B cell (primary cell): Measurements from ENCODE around the gene CSMD2. TPM values are rescaled to one million over a fixed set of nuclear protein-coding genes. Genes with fewer than 3 reads are reported as not detected.

Source experiments
- ATAC-seq: fragments of 200-7000 bp; cut with Tn5 transposase; one replicate; pipeline ENCODE4 v1.10.0; 2021; ENCODE audit warnings: low read depth, mild to moderate bottlenecking, moderate number of reproducible peaks, moderate library complexity
- CTCF ChIA-PET: fragments of 350-600 bp; sonication (Branson Sonifier 250); formaldehyde crosslinking; loops from one replicate; lab custom pipeline; 2021; ENCODE audit warnings: antibody characterized with exemption, inconsistent platforms; lab: Charles Lee
- POLR2A ChIA-PET: fragments of 350-600 bp; sonication (Branson Sonifier 250); formaldehyde crosslinking; loops from one replicate; lab custom pipeline; 2021; ENCODE audit warnings: antibody characterized with exemption; lab: Charles Lee
- DNase-seq: peaks from one replicate; pipeline ENCODE4 v3.0.0; 2013
- H2AFZ ChIP-seq: 2 replicates; pipeline ENCODE4 v1.6.1; 2012; ENCODE audit warnings: mild to moderate bottlenecking, low read depth, low read length; ENCODE audit not compliant: insufficient read depth, poor library complexity, severe bottlenecking
- H3K27ac ChIP-seq, 2 donors: 1 replicate in 1 of 2; 2 replicates in 1 of 2; pipeline ENCODE4 v1.5.1; 2012 to 2013; ENCODE audit warnings: low read length in 2 of 2, mild to moderate bottlenecking in 2 of 2, moderate library complexity in 1 of 2
- H3K27me3 ChIP-seq, 4 experiments: fragments of 200-600 bp in 1 of 4; sonication (generic) in 1 of 4; replicated peaks in 1 of 4; 1 replicate in 2 of 4; 2 replicates in 2 of 4; pipeline versions ENCODE4 v1.6.1 to v1.7.0; 2013 to 2016; ENCODE audit warnings: low read length in 3 of 4, mild to moderate bottlenecking in 2 of 4, mixed read lengths in 1 of 4, moderate library complexity in 1 of 4; ENCODE audit not compliant: insufficient read depth in 4 of 4, control insufficient read depth in 3 of 4; ENCODE audit errors: control extremely low read depth in 1 of 4
- H3K36me3 ChIP-seq, 2 experiments: replicated peaks in 1 of 2; 1 replicate in 1 of 2; 2 replicates in 1 of 2; pipeline versions ENCODE4 v1.6.1 to v1.7.1; 2013; ENCODE audit warnings: low read length in 1 of 2; ENCODE audit not compliant: insufficient read depth in 2 of 2, control insufficient read depth in 1 of 2; ENCODE audit errors: control extremely low read depth in 1 of 2, extremely low read depth in 1 of 2
- H3K4me1 ChIP-seq, 2 donors: fragments of 200-600 bp in 1 of 2; sonication (generic) in 1 of 2; 1 replicate in 1 of 2; 2 replicates in 1 of 2; pipeline versions ENCODE4 v1.5.1 to v1.6.1; 2013 to 2017; ENCODE audit warnings: low read length in 2 of 2; ENCODE audit not compliant: control insufficient read depth in 2 of 2, insufficient read depth in 2 of 2
- H3K4me2 ChIP-seq: replicated peaks from 2 replicates; pipeline ENCODE3; 2012; ENCODE audit warnings: mild to moderate bottlenecking, low read depth, low read length; ENCODE audit not compliant: poor library complexity, severe bottlenecking
- H3K4me3 ChIP-seq, 5 experiments: fragments of 200-600 bp in 1 of 5; sonication (generic) in 1 of 5; 1 replicate in 3 of 5; 2 replicates in 2 of 5; pipeline versions ENCODE4 v1.5.1 to v1.7.0; 2011 to 2016; ENCODE audit warnings: low read length in 4 of 5, mild to moderate bottlenecking in 4 of 5, low read depth in 2 of 5, control low read depth in 1 of 5, moderate library complexity in 1 of 5; ENCODE audit not compliant: insufficient read depth in 1 of 5; ENCODE audit errors: control extremely low read depth in 1 of 5, extremely low read depth in 1 of 5
- H3K79me2 ChIP-seq: fragments of 200-600 bp; sonication (generic); one replicate; pipeline ENCODE4 v1.6.0; 2016; ENCODE audit warnings: low read length; ENCODE audit not compliant: control insufficient read depth, insufficient read depth
- H3K9ac ChIP-seq: fragments of 200-600 bp; sonication (generic); 2 replicates; pipeline ENCODE4 v1.6.1; 2017; ENCODE audit warnings: mild to moderate bottlenecking, low read length, moderate library complexity
- H3K9me3 ChIP-seq, 3 donors: one replicate each; pipeline versions ENCODE4 v1.6.1 to v1.7.1; 2013; ENCODE audit warnings: low read length in 2 of 3; ENCODE audit not compliant: control insufficient read depth in 2 of 3, insufficient read depth in 1 of 3; ENCODE audit errors: control extremely low read depth in 1 of 3
- H4K20me1 ChIP-seq: 2 replicates; pipeline ENCODE4 v1.6.0; 2012; ENCODE audit warnings: mild to moderate bottlenecking, low read length; ENCODE audit not compliant: insufficient read depth, control insufficient read depth, poor library complexity, severe bottlenecking
- H3K27ac Mint-ChIP-seq: one replicate; pipeline ENCODE4 v1.8.0; 2021; ENCODE audit warnings: mixed read lengths
- H3K27me3 Mint-ChIP-seq: one replicate; pipeline ENCODE4 v1.8.0; 2021; ENCODE audit warnings: mixed read lengths
- H3K4me1 Mint-ChIP-seq: one replicate; pipeline ENCODE4 v1.8.0; 2021; ENCODE audit warnings: mixed read lengths
- H3K4me3 Mint-ChIP-seq: one replicate; pipeline ENCODE4 v1.8.0; 2021; ENCODE audit warnings: mixed read lengths
- H3K9me3 Mint-ChIP-seq: one replicate; pipeline ENCODE4 v1.8.0; 2022; ENCODE audit warnings: mixed read lengths; ENCODE audit not compliant: insufficient read depth
- EZH2 ChIP-seq: IDR thresholded peaks from 2 replicates; pipeline ENCODE4 v1.6.1; 2012; ENCODE audit warnings: borderline replicate concordance, low read depth, mild to moderate bottlenecking, moderate library complexity, low read length; ENCODE audit not compliant: insufficient read depth, poor library complexity, severe bottlenecking
- WGBS: methylation state at CpG from one replicate; pipeline ENCODE4 v1.1.5; 2013; ENCODE audit warnings: missing lambda C conversion rate; ENCODE audit not compliant: insufficient coverage; 5-methylcytosine and 5-hydroxymethylcytosine counted together
- intact Hi-C: fragments of 100-400 bp; cut with micrococcal nuclease; formaldehyde crosslinking; loops from one replicate; pipeline ENCODE4 v1.10.0; 2022
- polyA plus RNA-seq: library from polyadenylated mRNA; depleted of rRNA; stranded (reverse); fragments of >200 nt; gene quantifications from 2 replicates; pipeline ENCODE4 v1.2.3, GENCODE V29; 2012
- total RNA-seq, 2 donors: library from RNA; stranded (reverse); fragments of 120-200 nt in 1 of 2; gene quantifications; 1 replicate in 1 of 2; 2 replicates in 1 of 2; pipeline versions ENCODE4 v1.2.3 to v1.2.4, GENCODE V29; 2013 to 2022
- TF ChIP-seq, protein P1 (sequence below): fragments of 200-600 bp; IDR thresholded peaks from one replicate; pipeline ENCODE4 v1.8.0; 2022; ENCODE audit warnings: antibody characterized with exemption, mild to moderate bottlenecking

The CSMD2 gene
- total and polyA plus RNA-seq, 2 donors (not counting 1 experiment from before 2014, with no cell fraction given), result not detected

DNA sequence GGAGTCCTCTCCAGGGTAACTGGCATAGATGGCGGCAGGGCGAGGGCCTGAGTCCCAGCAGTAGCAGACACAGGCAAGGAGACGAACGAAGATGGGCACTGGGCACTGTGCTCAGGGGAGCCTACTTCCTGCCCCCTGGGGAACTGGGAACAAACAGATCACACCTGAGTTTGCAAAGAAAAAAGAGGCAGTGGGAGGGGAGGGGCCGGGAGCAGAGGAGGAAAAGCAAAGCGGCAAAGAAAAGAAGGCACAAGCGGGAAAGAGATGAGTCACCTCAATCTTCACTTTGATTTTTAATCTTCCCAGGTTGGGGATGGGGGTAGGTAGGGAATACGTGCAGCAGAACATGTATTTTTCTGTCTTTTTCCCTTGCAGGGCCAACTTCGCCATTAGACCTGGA, 648.6 kb downstream of the CSMD2 start:
- no peaks in the 10 kb centered on the region for H3K9me3 ChIP-seq
- peaks cover 17% of the 10 kb centered on the region for H3K27me3 Mint-ChIP-seq
- no peak overlapping the region for H3K27ac ChIP-seq
- CTCF ChIA-PET, result no interaction called here
- no peaks in the 10 kb centered on the region for H3K4me1 ChIP-seq
- H3K27me3 ChIP-seq, result no peaks in the 10 kb centered on the region
- H3K9ac ChIP-seq, result no peak overlapping the region
- TF ChIP-seq, protein P1, sequence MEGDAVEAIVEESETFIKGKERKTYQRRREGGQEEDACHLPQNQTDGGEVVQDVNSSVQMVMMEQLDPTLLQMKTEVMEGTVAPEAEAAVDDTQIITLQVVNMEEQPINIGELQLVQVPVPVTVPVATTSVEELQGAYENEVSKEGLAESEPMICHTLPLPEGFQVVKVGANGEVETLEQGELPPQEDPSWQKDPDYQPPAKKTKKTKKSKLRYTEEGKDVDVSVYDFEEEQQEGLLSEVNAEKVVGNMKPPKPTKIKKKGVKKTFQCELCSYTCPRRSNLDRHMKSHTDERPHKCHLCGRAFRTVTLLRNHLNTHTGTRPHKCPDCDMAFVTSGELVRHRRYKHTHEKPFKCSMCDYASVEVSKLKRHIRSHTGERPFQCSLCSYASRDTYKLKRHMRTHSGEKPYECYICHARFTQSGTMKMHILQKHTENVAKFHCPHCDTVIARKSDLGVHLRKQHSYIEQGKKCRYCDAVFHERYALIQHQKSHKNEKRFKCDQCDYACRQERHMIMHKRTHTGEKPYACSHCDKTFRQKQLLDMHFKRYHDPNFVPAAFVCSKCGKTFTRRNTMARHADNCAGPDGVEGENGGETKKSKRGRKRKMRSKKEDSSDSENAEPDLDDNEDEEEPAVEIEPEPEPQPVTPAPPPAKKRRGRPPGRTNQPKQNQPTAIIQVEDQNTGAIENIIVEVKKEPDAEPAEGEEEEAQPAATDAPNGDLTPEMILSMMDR, result no peak
- no peak for TF ChIP-seq EZH2
- DNase-seq (no peak), ATAC-seq (no peak)
- H3K79me2 ChIP-seq, result no peaks in the 10 kb centered on the region
- 93% methylated on average over 5 of the region's 9 CpGs for WGBS
- no peak overlapping the region for H3K27ac Mint-ChIP-seq
- H3K4me3 Mint-ChIP-seq, result no peak overlapping the region
- intact Hi-C loops, result no loop called here
- no peak overlapping the region for H3K4me3 ChIP-seq
- no peaks in the 10 kb centered on the region for H3K9me3 Mint-ChIP-seq
- H3K4me2 ChIP-seq, result no peak overlapping the region
- H3K36me3 ChIP-seq, result no peaks in the 10 kb centered on the region
- H3K4me1 Mint-ChIP-seq, result no peaks in the 10 kb centered on the region
- POLR2A ChIA-PET, result no interaction called here
- H4K20me1 ChIP-seq, result no peaks in the 10 kb centered on the region
- H2AFZ ChIP-seq, result no peak overlapping the region

DNA sequence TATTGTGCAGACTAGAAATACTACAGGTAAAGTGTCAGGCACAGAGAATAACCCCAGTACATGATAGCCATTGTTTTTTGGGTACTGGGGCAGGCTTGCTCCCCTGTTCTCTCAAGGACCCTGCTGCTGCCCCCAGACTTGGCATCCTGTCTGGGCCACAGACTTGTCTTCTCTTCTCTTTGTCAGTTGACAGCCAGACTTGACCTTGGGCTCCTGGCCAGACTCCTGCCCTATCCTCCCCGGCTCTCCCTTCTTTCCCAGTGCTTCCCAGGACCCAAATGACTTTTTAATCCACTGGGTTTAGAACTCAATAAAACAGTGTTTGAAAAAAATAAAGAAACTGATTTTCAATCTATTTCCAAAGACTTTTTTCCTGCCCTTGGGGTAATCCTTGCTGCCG, 649.4 kb downstream of the CSMD2 start:
- intact Hi-C loops, result no loop called here
- Histone ChIP-seq H3K27ac (no peak overlapping the region), H3K36me3 (no peaks in the 10 kb centered on the region), H4K20me1 (no peaks in the 10 kb centered on the region), H3K4me1 (no peaks in the 10 kb centered on the region), H3K9me3 (no peaks in the 10 kb centered on the region), H3K9ac (no peak overlapping the region), H3K79me2 (no peaks in the 10 kb centered on the region), H3K4me3 (no peak overlapping the region), H3K27me3 (no peaks in the 10 kb centered on the region), H2AFZ (no peak overlapping the region), H3K4me2 (no peak overlapping the region)
- Mint-ChIP-seq H3K27me3 (peaks cover 19% of the 10 kb centered on the region), H3K9me3 (no peaks in the 10 kb centered on the region), H3K4me3 (no peak overlapping the region), H3K4me1 (no peaks in the 10 kb centered on the region), H3K27ac (no peak overlapping the region)
- WGBS, result 100% methylated on average over 1 of the region's 2 CpGs
- no peak for ATAC-seq
- CTCF ChIA-PET, result no interaction called here
- POLR2A ChIA-PET, result no interaction called here
- no peak for TF ChIP-seq EZH2
- TF ChIP-seq, protein P1, result no peak
- no peak for DNase-seq
